WERI-Rb-1 (cell line): Measurements from ENCODE around the gene NUDT1.

Experiments used
- DNase-seq: peaks from one replicate; pipeline ENCODE4 v3.0.0-alpha.2; 2020
- H3K27ac ChIP-seq: fragments of 250-450 bp; sonication (Bioruptor Pico); 2 replicates; pipeline ENCODE4 v1.5.1; 2020; ENCODE audit warnings: mild to moderate bottlenecking, moderate library complexity
- H3K27me3 ChIP-seq: fragments of 250-450 bp; sonication (Bioruptor Pico); 2 replicates; pipeline ENCODE4 v1.5.1; 2021; ENCODE audit warnings: mild to moderate bottlenecking, low read depth, moderate library complexity; ENCODE audit not compliant: insufficient read depth, severe bottlenecking
- H3K36me3 ChIP-seq: fragments of 250-450 bp; sonication (Bioruptor Pico); 2 replicates; pipeline ENCODE4 v1.5.1; 2020; ENCODE audit warnings: mild to moderate bottlenecking, moderate library complexity
- H3K4me3 ChIP-seq: 2 replicates; pipeline ENCODE4 v1.5.1; 2011; ENCODE audit warnings: low read depth, mild to moderate bottlenecking, control low read depth, low read length
- H3K9me3 ChIP-seq: fragments of 250-450 bp; sonication (Bioruptor Pico); 2 replicates; pipeline ENCODE4 v1.5.1; 2021; ENCODE audit warnings: mild to moderate bottlenecking, moderate library complexity; ENCODE audit not compliant: severe bottlenecking
- TF ChIP-seq, protein P1 (sequence below): IDR thresholded peaks from 2 replicates; pipeline ENCODE4 v1.5.1; 2011; ENCODE audit warnings: low read depth, mild to moderate bottlenecking, control low read depth, inconsistent platforms, low read length

NUDT1 gene

DNA sequence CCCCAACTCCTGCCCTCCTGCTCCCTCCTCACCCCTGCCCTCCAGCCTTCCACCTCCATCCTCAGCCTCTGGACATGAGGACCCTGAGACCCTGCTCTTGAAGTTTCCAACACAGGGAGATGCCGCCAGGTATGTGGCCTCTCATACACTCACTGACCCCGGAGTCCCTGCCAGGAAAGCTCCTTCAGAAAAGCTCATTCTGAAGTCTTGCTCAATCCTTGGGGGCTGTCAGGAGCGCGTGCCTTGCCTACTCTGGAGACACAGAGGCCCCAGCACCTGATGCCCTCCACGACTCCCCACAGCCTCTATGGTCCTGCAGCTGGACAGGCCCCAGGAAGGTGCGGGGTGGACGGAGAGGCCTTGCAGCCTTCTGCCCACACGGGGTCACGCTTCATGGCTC, 11.0 kb downstream of the NUDT1 start:
- no peak overlapping the region for H3K27ac ChIP-seq
- no peaks in the 10 kb centered on the region for H3K27me3 ChIP-seq
- TF ChIP-seq, protein P1, sequence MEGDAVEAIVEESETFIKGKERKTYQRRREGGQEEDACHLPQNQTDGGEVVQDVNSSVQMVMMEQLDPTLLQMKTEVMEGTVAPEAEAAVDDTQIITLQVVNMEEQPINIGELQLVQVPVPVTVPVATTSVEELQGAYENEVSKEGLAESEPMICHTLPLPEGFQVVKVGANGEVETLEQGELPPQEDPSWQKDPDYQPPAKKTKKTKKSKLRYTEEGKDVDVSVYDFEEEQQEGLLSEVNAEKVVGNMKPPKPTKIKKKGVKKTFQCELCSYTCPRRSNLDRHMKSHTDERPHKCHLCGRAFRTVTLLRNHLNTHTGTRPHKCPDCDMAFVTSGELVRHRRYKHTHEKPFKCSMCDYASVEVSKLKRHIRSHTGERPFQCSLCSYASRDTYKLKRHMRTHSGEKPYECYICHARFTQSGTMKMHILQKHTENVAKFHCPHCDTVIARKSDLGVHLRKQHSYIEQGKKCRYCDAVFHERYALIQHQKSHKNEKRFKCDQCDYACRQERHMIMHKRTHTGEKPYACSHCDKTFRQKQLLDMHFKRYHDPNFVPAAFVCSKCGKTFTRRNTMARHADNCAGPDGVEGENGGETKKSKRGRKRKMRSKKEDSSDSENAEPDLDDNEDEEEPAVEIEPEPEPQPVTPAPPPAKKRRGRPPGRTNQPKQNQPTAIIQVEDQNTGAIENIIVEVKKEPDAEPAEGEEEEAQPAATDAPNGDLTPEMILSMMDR = no peak
- peaks cover 53% of the 10 kb centered on the region for H3K36me3 ChIP-seq
- H3K4me3 ChIP-seq = no peak overlapping the region
- no peak for DNase-seq
- no peaks in the 10 kb centered on the region for H3K9me3 ChIP-seq

DNA sequence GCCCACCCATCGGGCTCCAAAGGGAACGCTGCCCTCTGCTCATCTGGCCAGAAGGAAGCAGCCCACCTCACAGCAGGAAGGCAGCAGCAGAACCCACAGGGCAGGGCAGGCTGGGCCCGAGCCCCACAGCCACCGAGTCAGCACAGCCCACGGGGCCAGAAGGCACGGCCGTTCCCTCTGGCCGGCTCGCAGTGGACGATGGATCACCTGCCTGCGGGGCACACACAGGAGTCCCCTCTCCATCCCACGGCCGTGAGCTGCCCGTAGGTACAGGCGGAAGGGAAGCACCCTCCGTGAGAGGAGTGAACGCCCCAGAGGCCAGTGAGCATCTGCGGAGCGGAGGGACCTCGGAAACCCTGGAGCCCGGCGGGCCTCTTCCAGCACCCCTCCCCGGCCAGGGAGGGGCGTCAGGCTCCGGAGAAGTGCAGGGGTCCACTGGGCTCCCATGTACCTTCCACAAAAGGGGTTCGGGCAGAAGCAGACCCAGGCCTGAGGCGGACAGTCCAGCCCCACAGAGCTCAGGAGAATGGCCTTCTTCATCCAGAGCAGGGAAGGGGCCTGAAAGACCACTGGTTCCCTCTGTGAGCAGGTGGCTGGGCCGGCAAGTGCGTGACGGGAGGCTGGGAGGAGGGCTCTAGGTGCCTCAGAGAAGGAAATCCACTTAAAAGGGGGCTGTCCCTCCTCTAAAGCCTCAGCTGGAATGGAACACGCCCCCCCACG, 11.7 kb downstream of the NUDT1 start:
- no peaks in the 10 kb centered on the region for H3K27me3 ChIP-seq
- peaks cover 52% of the 10 kb centered on the region for H3K36me3 ChIP-seq
- DNase-seq = peak; percentile 28
- TF ChIP-seq, protein P1 = no peak
- H3K9me3 ChIP-seq = no peaks in the 10 kb centered on the region
- H3K27ac ChIP-seq = no peak overlapping the region
- H3K4me3 ChIP-seq = no peak overlapping the region

DNA sequence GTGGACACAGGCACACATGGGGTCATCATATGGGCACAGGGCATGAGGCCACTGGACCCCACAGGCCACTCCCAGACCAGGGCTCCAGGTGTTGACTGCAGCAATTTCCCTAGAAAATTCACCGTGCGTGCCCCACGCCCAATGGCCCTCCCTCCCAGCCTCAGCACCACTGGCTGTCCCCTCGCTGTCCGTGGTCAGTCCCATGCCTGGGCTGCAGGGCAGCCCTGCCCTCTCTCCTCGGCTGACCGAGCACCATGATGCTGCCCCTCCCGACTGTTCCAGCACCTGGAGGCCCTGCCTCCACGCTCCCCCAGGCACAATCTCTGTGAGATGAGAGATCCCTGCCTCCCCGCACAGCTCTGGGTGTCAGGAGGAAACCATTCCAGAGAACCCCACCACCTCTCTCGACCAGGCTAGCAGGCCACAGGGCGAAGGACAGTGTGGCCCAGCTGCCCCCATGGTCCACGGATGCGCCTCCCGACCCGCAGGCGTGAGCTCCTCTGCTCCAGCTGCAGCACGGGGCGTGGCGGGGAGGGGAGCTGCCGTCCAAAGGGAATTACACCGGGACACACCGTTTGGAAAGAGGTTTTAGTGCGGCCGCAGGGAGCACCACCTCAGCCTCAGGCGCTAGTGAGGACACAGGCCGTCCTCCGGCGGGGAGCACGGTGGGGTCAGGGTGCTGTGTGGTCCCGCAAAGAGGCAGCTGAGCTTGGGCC, 12.6 kb downstream of the NUDT1 start:
- Histone ChIP-seq H3K36me3 (peaks cover 47% of the 10 kb centered on the region), H3K9me3 (no peaks in the 10 kb centered on the region), H3K4me3 (no peak overlapping the region), H3K27ac (no peak overlapping the region), H3K27me3 (no peaks in the 10 kb centered on the region)
- no peak for DNase-seq
- TF ChIP-seq, protein P1 = no peak

DNA sequence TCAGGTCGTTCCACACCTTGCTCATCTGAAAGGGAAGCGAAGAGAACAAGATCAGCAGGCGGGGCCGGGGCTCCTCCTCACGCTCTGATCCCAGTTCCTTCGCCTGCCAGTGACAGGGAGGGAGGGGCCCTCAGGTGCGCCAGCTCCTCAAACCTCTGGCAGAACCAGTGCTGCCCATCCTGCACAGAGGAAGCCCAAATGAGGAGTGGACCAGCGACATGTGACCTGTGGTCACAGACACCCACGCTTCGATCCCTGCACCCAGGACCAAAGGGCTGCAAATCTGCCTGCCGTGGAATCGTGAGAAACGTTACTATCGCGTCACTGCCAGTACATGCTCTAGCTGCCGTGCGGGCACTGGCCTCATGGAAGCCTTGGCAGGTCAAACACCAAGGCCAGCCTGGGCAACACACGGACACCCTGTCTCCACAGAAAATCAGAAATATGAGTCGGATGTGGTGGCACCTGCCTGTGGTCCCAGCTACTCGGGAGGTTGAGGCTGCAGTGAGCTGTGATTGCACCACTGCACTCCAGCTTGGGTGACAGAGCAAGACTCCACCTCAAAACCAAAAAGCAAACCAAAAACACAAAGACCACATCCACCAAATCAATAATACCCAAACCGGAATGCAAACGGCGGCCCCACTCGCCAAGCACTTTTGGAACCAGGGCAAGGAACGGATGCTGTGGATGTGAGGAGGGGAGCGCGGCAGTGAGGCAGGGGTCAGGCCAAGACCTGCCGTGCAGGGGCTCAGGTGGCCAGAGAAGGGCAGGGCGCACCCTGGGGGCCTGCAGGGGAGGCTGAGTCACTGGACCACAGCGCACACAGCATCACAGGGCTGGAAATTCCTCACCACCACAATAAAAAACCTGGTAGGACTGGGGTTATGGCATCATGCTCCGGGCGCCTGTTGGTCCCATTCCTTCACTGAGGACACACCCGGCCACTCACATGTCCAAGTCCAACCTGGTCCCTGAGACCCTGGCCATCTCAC, 13.4 kb downstream of the NUDT1 start:
- TF ChIP-seq, protein P1 = no peak
- Histone ChIP-seq H3K4me3 (no peak overlapping the region), H3K9me3 (no peaks in the 10 kb centered on the region), H3K36me3 (peaks cover 48% of the 10 kb centered on the region), H3K27me3 (no peaks in the 10 kb centered on the region), H3K27ac (no peak overlapping the region)
- no peak for DNase-seq

DNA sequence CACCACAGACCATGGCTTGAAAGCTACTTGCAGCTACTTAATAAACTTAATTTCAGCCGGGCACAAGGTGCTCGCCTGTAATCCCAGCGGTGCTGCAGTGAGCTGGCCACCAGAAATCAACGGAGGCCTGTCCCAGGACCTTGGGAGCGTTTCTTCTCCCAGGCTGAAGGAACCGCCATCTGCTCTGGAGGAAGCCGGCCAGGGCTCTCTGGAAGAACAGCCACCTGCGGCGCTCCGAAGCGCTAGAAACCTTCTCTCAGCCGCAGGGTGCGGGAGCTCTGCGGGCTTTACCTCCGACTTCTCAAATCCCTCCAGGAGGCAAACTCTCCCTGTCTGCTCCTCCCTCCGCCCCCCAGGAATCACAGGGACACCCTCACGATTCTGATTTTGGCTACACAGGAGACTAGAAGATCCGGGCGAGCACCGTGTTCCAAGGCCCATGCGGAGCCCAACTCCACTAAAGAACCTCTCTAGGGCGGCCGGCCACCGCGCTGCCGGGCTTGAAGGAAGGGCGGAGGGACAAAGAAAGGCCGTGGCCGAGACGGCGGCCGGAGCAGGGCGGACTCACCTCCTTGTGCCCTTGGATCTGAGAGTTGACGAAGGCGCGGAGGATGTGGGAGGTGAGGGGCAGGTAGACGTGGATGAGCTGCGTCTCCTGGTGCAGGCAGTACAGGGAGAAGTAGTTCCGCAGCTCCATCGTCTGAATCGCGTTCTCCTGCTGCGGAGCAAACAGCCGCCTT, 14.4 kb downstream of the NUDT1 start:
- H3K27me3 ChIP-seq = no peaks in the 10 kb centered on the region
- H3K9me3 ChIP-seq = no peaks in the 10 kb centered on the region
- TF ChIP-seq, protein P1 = no peak
- no peak overlapping the region for H3K27ac ChIP-seq
- peaks cover 47% of the 10 kb centered on the region for H3K36me3 ChIP-seq
- H3K4me3 ChIP-seq = no peak overlapping the region
- no peak for DNase-seq
